D721Med (cell line): ENCODE measurements around the gene TBC1D22A.

Experiments used
- DNase-seq: peaks from one replicate; pipeline ENCODE4 v3.0.0; 2011; ENCODE audit warnings: low spot score; ENCODE audit not compliant: insufficient read length
- FAIRE-seq: peaks from 2 replicates; lab custom pipeline; 2011; peaks lifted over from hg19 to GRCh38; lab: Jason Lieb, UNC
- CTCF ChIP-seq: IDR thresholded peaks from 2 replicates; pipeline ENCODE4 v1.5.1; 2012; ENCODE audit warnings: mild to moderate bottlenecking, control low read depth; ENCODE audit not compliant: insufficient read depth; ENCODE audit errors: missing control alignments

TBC1D22A gene

GRCh38 chr22:47002692-47003091 lies 240.2 kb downstream of the TBC1D22A start:
- TF ChIP-seq CTCF, result no peak
- FAIRE-seq, result no peak
- DNase-seq, result no peak

GRCh38 chr22:47005506-47006408 lies 243.3 kb downstream of the TBC1D22A start:
- no peak for TF ChIP-seq CTCF
- no peak for FAIRE-seq
- no peak for DNase-seq

GRCh38 chr22:47006433-47006832 lies 244.0 kb downstream of the TBC1D22A start:
- TF ChIP-seq CTCF, result no peak
- DNase-seq (no peak), FAIRE-seq (no peak)

- FAIRE-seq, result no peak
- DNase-seq, result no peak
- no peak for TF ChIP-seq CTCF
Observed at GRCh38 chr22:47006869-47007268, 244.4 kb downstream of the TBC1D22A start.

- TF ChIP-seq CTCF, result no peak
- DNase-seq (no peak), FAIRE-seq (no peak)
Observed at GRCh38 chr22:47007496-47007895, 245.0 kb downstream of the TBC1D22A start.

GRCh38 chr22:47008208-47008885 lies 245.9 kb downstream of the TBC1D22A start:
- FAIRE-seq, result no peak
- no peak for TF ChIP-seq CTCF
- DNase-seq, result no peak
